OCI-LY7 (cell line): ENCODE measurements around the gene SCARB2. TPM values are rescaled to one million over a fixed set of nuclear protein-coding genes. Genes with fewer than 3 reads are reported as not detected.

Experiments
- BruUV-seq: library from RNA; stranded (reverse); fragments of 400-500 nt; replicated peaks from 2 replicates; lab custom pipeline; 2021; lab: Mats Ljungman, UMichigan
- CTCF ChIA-PET: fragments of 300-600 bp; sonication (Branson Sonifier 250); formaldehyde crosslinking; loops from one replicate; lab custom pipeline; 2022; ENCODE audit warnings: antibody characterized with exemption; ENCODE audit not compliant: unreplicated experiment; lab: Charles Lee
- POLR2A ChIA-PET: fragments of 300-600 bp; sonication (Branson Sonifier 250); formaldehyde crosslinking; loops from one replicate; lab custom pipeline; 2022; ENCODE audit warnings: antibody characterized with exemption; lab: Charles Lee
- DNase-seq: peaks from one replicate; pipeline ENCODE4 v3.0.0-alpha.2; 2015; ENCODE audit warnings: low spot score
- H2AFZ ChIP-seq: fragments of 200-600 bp; sonication (generic), shearing (Covaris generic); 2 replicates; pipeline ENCODE4 v1.6.1; 2014; ENCODE audit warnings: mild to moderate bottlenecking, antibody characterized with exemption, low read length, moderate library complexity
- H3K27ac ChIP-seq: fragments of 200-600 bp; sonication (generic); 2 replicates; pipeline ENCODE4 v1.5.1; 2014; ENCODE audit warnings: mixed run types, low read depth, mild to moderate bottlenecking, moderate library complexity, low read length, inconsistent platforms; ENCODE audit not compliant: poor library complexity, severe bottlenecking
- H3K36me3 ChIP-seq: fragments of 200-600 bp; sonication (generic); 2 replicates; pipeline ENCODE4 v1.6.1; 2014; ENCODE audit warnings: mild to moderate bottlenecking, antibody characterized with exemption, low read length, moderate library complexity, mixed read lengths; ENCODE audit not compliant: insufficient read depth
- H3K4me1 ChIP-seq: fragments of 200-600 bp; sonication (generic); 2 replicates; pipeline ENCODE4 v1.5.1; 2014; ENCODE audit warnings: mild to moderate bottlenecking, low read length; ENCODE audit not compliant: insufficient read depth, poor library complexity, severe bottlenecking
- H3K4me2 ChIP-seq: fragments of 200-600 bp; sonication (generic); 2 replicates; pipeline ENCODE4 v1.6.1; 2014; ENCODE audit warnings: mild to moderate bottlenecking, low read length
- H3K4me3 ChIP-seq: fragments of 200-600 bp; sonication (generic); 2 replicates; pipeline ENCODE4 v1.5.1; 2014; ENCODE audit warnings: mild to moderate bottlenecking, low read depth, low read length; ENCODE audit not compliant: poor library complexity, severe bottlenecking
- H3K79me2 ChIP-seq: fragments of 200-600 bp; sonication (generic); 2 replicates; pipeline ENCODE4 v1.6.1; 2016; ENCODE audit warnings: low read depth, mild to moderate bottlenecking, low read length, moderate library complexity, mixed read lengths; ENCODE audit not compliant: insufficient read depth
- H3K9me2 ChIP-seq: fragments of 200-600 bp; sonication (generic); 2 replicates; pipeline ENCODE4 v1.6.1; 2016; ENCODE audit warnings: mild to moderate bottlenecking, low read length, mixed read lengths; ENCODE audit not compliant: insufficient read depth
- H3K9me3 ChIP-seq: fragments of 200-600 bp; sonication (generic); 2 replicates; pipeline ENCODE4 v1.6.1; 2014; ENCODE audit warnings: mild to moderate bottlenecking, mixed run types, low read length, mixed read lengths
- H4K20me1 ChIP-seq: fragments of 200-600 bp; sonication (generic); 2 replicates; pipeline ENCODE4 v1.6.1; 2014; ENCODE audit warnings: mild to moderate bottlenecking, antibody characterized with exemption, low read length, moderate library complexity, mixed read lengths; ENCODE audit not compliant: insufficient read depth
- EZH2phosphoT487 ChIP-seq: fragments of 200-600 bp; sonication (generic); IDR thresholded peaks from 2 replicates; pipeline ENCODE4 v1.6.1; 2018; ENCODE audit warnings: low read depth, borderline replicate concordance, mild to moderate bottlenecking, mixed run types, antibody characterized with exemption, low read length, moderate library complexity, mixed read lengths
- intact Hi-C: fragments of 100-400 bp; cut with micrococcal nuclease; formaldehyde crosslinking; loops from one replicate; pipeline ENCODE4 v1.10.0; 2022; ENCODE audit not compliant: unreplicated experiment
- total RNA-seq, 2 experiments: library from RNA; depleted of rRNA in 1 of 2; stranded (reverse); fragments of >200 nt in 1 of 2; shearing (Covaris generic) in 1 of 2; gene quantifications; 2 replicates each; pipeline ENCODE4 v1.2.3, GENCODE V29; 2014 to 2022
- TF ChIP-seq, protein P1 (sequence below): fragments of 200-600 bp; sonication (generic); conservative IDR thresholded peaks from 2 replicates; pipeline ENCODE4 v1.5.1; 2014; ENCODE audit warnings: mild to moderate bottlenecking, antibody characterized with exemption, low read length, moderate library complexity, mixed read lengths

SCARB2 gene
- total RNA-seq, 2 experiments from 2014 or later, result 1.1 TPM; not detected in 1

DNA sequence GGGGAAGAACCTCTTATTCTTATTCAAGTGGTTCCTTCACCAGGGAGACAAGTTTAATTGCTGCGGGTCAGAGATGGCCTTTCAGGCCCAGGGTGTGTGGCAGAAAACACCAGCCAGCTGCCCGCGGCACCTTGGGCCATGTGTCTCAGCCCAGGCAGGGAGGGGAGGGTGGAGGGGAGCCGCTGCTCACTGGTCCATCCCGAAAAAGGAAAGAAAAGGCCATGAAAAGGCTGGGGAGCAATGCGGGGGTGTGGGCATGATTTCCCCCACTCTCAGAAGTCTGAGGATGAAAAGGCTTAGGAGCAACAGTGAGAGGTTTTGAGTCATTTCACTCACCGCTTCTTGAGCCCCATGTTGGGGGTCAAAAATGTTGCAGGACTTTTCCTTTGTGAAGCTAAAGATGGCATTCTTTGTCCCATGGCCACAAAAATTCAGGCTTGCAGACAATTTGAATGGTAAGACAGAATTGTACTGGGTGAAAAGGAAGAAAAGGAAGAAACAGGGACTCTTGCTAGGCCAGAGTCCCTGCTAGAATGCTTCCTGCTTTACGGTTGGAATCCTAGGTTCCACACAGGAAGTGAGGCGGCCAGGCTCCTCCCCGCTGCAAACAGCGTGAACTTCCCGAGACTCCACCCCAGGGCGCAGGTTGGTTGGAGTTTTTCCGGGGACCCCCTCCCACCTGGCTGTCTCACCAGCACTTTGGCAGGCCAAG, 20.5 kb upstream of the SCARB2 start:
- H3K4me2 ChIP-seq, result no peak overlapping the region
- no peaks in the 10 kb centered on the region for H3K9me2 ChIP-seq
- H3K4me1 ChIP-seq, result no peaks in the 10 kb centered on the region
- no peaks in the 10 kb centered on the region for H3K79me2 ChIP-seq
- CTCF ChIA-PET, result no interaction called here
- no peak for DNase-seq
- H3K4me3 ChIP-seq, result no peak overlapping the region
- H3K9me3 ChIP-seq, result no peaks in the 10 kb centered on the region
- TF ChIP-seq, protein P1, sequence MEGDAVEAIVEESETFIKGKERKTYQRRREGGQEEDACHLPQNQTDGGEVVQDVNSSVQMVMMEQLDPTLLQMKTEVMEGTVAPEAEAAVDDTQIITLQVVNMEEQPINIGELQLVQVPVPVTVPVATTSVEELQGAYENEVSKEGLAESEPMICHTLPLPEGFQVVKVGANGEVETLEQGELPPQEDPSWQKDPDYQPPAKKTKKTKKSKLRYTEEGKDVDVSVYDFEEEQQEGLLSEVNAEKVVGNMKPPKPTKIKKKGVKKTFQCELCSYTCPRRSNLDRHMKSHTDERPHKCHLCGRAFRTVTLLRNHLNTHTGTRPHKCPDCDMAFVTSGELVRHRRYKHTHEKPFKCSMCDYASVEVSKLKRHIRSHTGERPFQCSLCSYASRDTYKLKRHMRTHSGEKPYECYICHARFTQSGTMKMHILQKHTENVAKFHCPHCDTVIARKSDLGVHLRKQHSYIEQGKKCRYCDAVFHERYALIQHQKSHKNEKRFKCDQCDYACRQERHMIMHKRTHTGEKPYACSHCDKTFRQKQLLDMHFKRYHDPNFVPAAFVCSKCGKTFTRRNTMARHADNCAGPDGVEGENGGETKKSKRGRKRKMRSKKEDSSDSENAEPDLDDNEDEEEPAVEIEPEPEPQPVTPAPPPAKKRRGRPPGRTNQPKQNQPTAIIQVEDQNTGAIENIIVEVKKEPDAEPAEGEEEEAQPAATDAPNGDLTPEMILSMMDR, result no peak
- TF ChIP-seq EZH2phosphoT487, result no peak
- no peaks in the 10 kb centered on the region for H4K20me1 ChIP-seq
- no peak overlapping the region for H3K27ac ChIP-seq
- no peaks in the 10 kb centered on the region for H3K36me3 ChIP-seq
- POLR2A ChIA-PET, result interaction anchor here (0.5 kb wide), 1 partner anchor 133 kb away, joined by 3 read pairs; no protein-coding TSS in a partner anchor
- no peak overlapping the region for H2AFZ ChIP-seq
- BruUV-seq, result no TSS peak
- intact Hi-C loops, result no loop called here

- ChIA-PET POLR2A (interaction anchor here (0.5 kb wide), 1 partner anchor 133 kb away, joined by 3 read pairs; no protein-coding TSS in a partner anchor), CTCF (no interaction called here)
- no peak for DNase-seq
- Histone ChIP-seq H3K9me2 (no peaks in the 10 kb centered on the region), H3K4me2 (no peak overlapping the region), H3K27ac (no peak overlapping the region), H3K4me3 (no peak overlapping the region), H3K9me3 (no peaks in the 10 kb centered on the region), H4K20me1 (no peaks in the 10 kb centered on the region), H3K4me1 (no peaks in the 10 kb centered on the region), H3K36me3 (no peaks in the 10 kb centered on the region), H3K79me2 (no peaks in the 10 kb centered on the region), H2AFZ (no peak overlapping the region)
- TF ChIP-seq, protein P1, result no peak
- no peak for TF ChIP-seq EZH2phosphoT487
- intact Hi-C loops, result no loop called here
- BruUV-seq, result no TSS peak
Measured at GRCh38 chr4:76233529-76233928, 19.9 kb upstream of the SCARB2 start.

GRCh38 chr4:76233083-76233482, 19.5 kb upstream of the SCARB2 start:
- no peak overlapping the region for H2AFZ ChIP-seq
- no peak overlapping the region for H3K4me2 ChIP-seq
- no TSS peak for BruUV-seq

More at GRCh38 chr4:76233083-76233482, 19.5 kb upstream of the SCARB2 start:
- Histone ChIP-seq H3K4me1 (no peaks in the 10 kb centered on the region), H3K79me2 (no peaks in the 10 kb centered on the region), H3K36me3 (no peaks in the 10 kb centered on the region), H3K4me3 (no peak overlapping the region), H3K9me2 (no peaks in the 10 kb centered on the region), H4K20me1 (no peaks in the 10 kb centered on the region), H3K27ac (no peak overlapping the region), H3K9me3 (no peaks in the 10 kb centered on the region)
- POLR2A ChIA-PET, result no interaction called here
- no peak for DNase-seq
- intact Hi-C loops, result no loop called here
- TF ChIP-seq EZH2phosphoT487, result no peak
- TF ChIP-seq, protein P1, result no peak
- CTCF ChIA-PET, result no interaction called here
